ENCODE data around the gene DPF3.

Gene DPF3

GRCh38 chr14:72825486-72825885 is 68.4 kb downstream of the DPF3 start:
- TF ChIP-seq ZNF274 (IDR thresholded peaks at IDR 0.05; ENCODE audit: low read depth, low read length) = no peak
- no peak for TF ChIP-seq SUZ12 (IDR thresholded peaks at IDR 0.05; ENCODE audit: extremely low read depth, insufficient read depth, insufficient read length)
- TF ChIP-seq YY1 (IDR thresholded peaks at IDR 0.05; ENCODE audit: insufficient read depth, insufficient read length) = no peak
- no peaks in the 10 kb centered on the region for H3K36me3 ChIP-seq (ENCODE audit: insufficient read depth, insufficient read length, low read length)
- no peaks in the 10 kb centered on the region for H3K9me3 ChIP-seq (ENCODE audit: insufficient read depth, low read length)
- DNase-seq (ENCODE audit: low read depth, low spot score) = no peak
- no peaks in the 10 kb centered on the region for H3K4me1 ChIP-seq (ENCODE audit: insufficient read depth, insufficient read length)
- H3K9ac ChIP-seq (ENCODE audit: insufficient read length, low read depth) = no peak overlapping the region
- H3K27me3 ChIP-seq (ENCODE audit: insufficient read depth, insufficient read length) = no peaks in the 10 kb centered on the region
- no peak overlapping the region for H3K4me3 ChIP-seq (ENCODE audit: insufficient read length, low read depth)

GRCh38 chr14:72824051-72824450 is 69.8 kb downstream of the DPF3 start:
- Histone ChIP-seq H3K27me3 (ENCODE audit: insufficient read depth, insufficient read length) (no peaks in the 10 kb centered on the region), H3K9ac (ENCODE audit: insufficient read length, low read depth) (no peak overlapping the region), H3K36me3 (ENCODE audit: insufficient read depth, insufficient read length, low read length) (no peaks in the 10 kb centered on the region), H3K4me3 (ENCODE audit: insufficient read length, low read depth) (no peak overlapping the region), H3K4me1 (ENCODE audit: insufficient read depth, insufficient read length) (no peaks in the 10 kb centered on the region), H3K9me3 (ENCODE audit: insufficient read depth, low read length) (peaks cover 3% of the 10 kb centered on the region)
- DNase-seq (ENCODE audit: low read depth, low spot score) = no peak
- TF ChIP-seq ZNF274 (IDR thresholded peaks at IDR 0.05; ENCODE audit: low read depth, low read length) = no peak
- no peak for TF ChIP-seq SUZ12 (IDR thresholded peaks at IDR 0.05; ENCODE audit: extremely low read depth, insufficient read depth, insufficient read length)
- no peak for TF ChIP-seq YY1 (IDR thresholded peaks at IDR 0.05; ENCODE audit: insufficient read depth, insufficient read length)

- no peak for TF ChIP-seq YY1 (IDR thresholded peaks at IDR 0.05; ENCODE audit: insufficient read depth, insufficient read length)
- TF ChIP-seq SUZ12 (IDR thresholded peaks at IDR 0.05; ENCODE audit: extremely low read depth, insufficient read depth, insufficient read length) = no peak
- no peak for TF ChIP-seq ZNF274 (IDR thresholded peaks at IDR 0.05; ENCODE audit: low read depth, low read length)
- H3K27me3 ChIP-seq (ENCODE audit: insufficient read depth, insufficient read length) = no peaks in the 10 kb centered on the region
- no peak overlapping the region for H3K9ac ChIP-seq (ENCODE audit: insufficient read length, low read depth)
- no peaks in the 10 kb centered on the region for H3K36me3 ChIP-seq (ENCODE audit: insufficient read depth, insufficient read length, low read length)
- peaks cover 11% of the 10 kb centered on the region for H3K9me3 ChIP-seq (ENCODE audit: insufficient read depth, low read length)
- DNase-seq (ENCODE audit: low read depth, low spot score) = no peak
- H3K4me3 ChIP-seq (ENCODE audit: insufficient read length, low read depth) = no peak overlapping the region
- H3K4me1 ChIP-seq (ENCODE audit: insufficient read depth, insufficient read length) = no peaks in the 10 kb centered on the region
Measured at GRCh38 chr14:72822946-72823611, 70.8 kb downstream of the DPF3 start.

- no peaks in the 10 kb centered on the region for H3K36me3 ChIP-seq (ENCODE audit: insufficient read depth, insufficient read length, low read length)
- no peaks in the 10 kb centered on the region for H3K27me3 ChIP-seq (ENCODE audit: insufficient read depth, insufficient read length)
- no peak for DNase-seq (ENCODE audit: low read depth, low spot score)
- TF ChIP-seq SUZ12 (IDR thresholded peaks at IDR 0.05; ENCODE audit: extremely low read depth, insufficient read depth, insufficient read length) (no peak), YY1 (IDR thresholded peaks at IDR 0.05; ENCODE audit: insufficient read depth, insufficient read length) (no peak), ZNF274 (IDR thresholded peaks at IDR 0.05; ENCODE audit: low read depth, low read length) (no peak)
- H3K4me1 ChIP-seq (ENCODE audit: insufficient read depth, insufficient read length) = no peaks in the 10 kb centered on the region
- no peak overlapping the region for H3K9ac ChIP-seq (ENCODE audit: insufficient read length, low read depth)
- H3K4me3 ChIP-seq (ENCODE audit: insufficient read length, low read depth) = no peak overlapping the region
- H3K9me3 ChIP-seq (ENCODE audit: insufficient read depth, low read length) = peaks cover 11% of the 10 kb centered on the region
Measured at GRCh38 chr14:72818998-72819397, 74.9 kb downstream of the DPF3 start.

GRCh38 chr14:72816287-72816686 is 77.6 kb downstream of the DPF3 start:
- no peaks in the 10 kb centered on the region for H3K4me1 ChIP-seq (ENCODE audit: insufficient read depth, insufficient read length)
- H3K4me3 ChIP-seq (ENCODE audit: insufficient read length, low read depth) = no peak overlapping the region
- no peak overlapping the region for H3K9ac ChIP-seq (ENCODE audit: insufficient read length, low read depth)
- H3K27me3 ChIP-seq (ENCODE audit: insufficient read depth, insufficient read length) = no peaks in the 10 kb centered on the region
- peaks cover 11% of the 10 kb centered on the region for H3K9me3 ChIP-seq (ENCODE audit: insufficient read depth, low read length)
- no peak for TF ChIP-seq ZNF274 (IDR thresholded peaks at IDR 0.05; ENCODE audit: low read depth, low read length)
- no peak for TF ChIP-seq SUZ12 (IDR thresholded peaks at IDR 0.05; ENCODE audit: extremely low read depth, insufficient read depth, insufficient read length)
- TF ChIP-seq YY1 (IDR thresholded peaks at IDR 0.05; ENCODE audit: insufficient read depth, insufficient read length) = no peak
- DNase-seq (ENCODE audit: low read depth, low spot score) = no peak
- no peaks in the 10 kb centered on the region for H3K36me3 ChIP-seq (ENCODE audit: insufficient read depth, insufficient read length, low read length)

GRCh38 chr14:72815430-72815829 is 78.5 kb downstream of the DPF3 start:
- Histone ChIP-seq H3K36me3 (ENCODE audit: insufficient read depth, insufficient read length, low read length) (no peaks in the 10 kb centered on the region), H3K4me3 (ENCODE audit: insufficient read length, low read depth) (no peak overlapping the region), H3K9ac (ENCODE audit: insufficient read length, low read depth) (no peak overlapping the region), H3K4me1 (ENCODE audit: insufficient read depth, insufficient read length) (no peaks in the 10 kb centered on the region), H3K9me3 (ENCODE audit: insufficient read depth, low read length) (peaks cover 11% of the 10 kb centered on the region), H3K27me3 (ENCODE audit: insufficient read depth, insufficient read length) (no peaks in the 10 kb centered on the region)
- DNase-seq (ENCODE audit: low read depth, low spot score) = no peak
- TF ChIP-seq YY1 (IDR thresholded peaks at IDR 0.05; ENCODE audit: insufficient read depth, insufficient read length) (no peak), ZNF274 (IDR thresholded peaks at IDR 0.05; ENCODE audit: low read depth, low read length) (no peak), SUZ12 (IDR thresholded peaks at IDR 0.05; ENCODE audit: extremely low read depth, insufficient read depth, insufficient read length) (no peak)

DNA sequence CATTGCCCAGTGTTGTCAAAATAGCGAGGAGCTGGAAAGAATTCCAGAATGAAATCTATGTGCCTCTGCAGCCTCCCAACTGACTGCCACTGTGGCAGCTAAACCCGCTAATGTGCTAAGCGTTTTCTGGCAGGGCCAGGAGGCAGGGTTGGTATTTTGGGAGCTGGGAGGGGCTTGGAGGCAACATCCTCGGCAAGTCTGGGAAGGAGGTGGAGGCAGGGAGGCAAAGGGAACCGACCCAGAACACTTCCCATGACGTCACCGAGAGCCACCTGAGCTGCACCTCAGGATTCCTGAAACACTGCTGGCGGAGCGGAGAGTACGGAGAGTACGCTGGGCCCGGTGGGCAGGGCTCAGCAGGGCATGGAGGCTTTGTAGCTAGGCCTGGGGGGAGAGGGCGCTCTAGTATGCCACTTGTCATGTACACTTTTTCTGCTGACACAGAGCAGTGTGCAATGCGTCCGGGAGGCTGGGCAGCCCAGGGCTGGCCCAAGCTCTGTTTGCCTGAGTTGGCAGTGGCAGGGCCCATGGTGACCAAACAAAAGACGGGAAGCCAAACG is 81.5 kb downstream of the DPF3 start:
- Histone ChIP-seq H3K4me3 (ENCODE audit: insufficient read length, low read depth) (no peak overlapping the region), H3K9ac (ENCODE audit: insufficient read length, low read depth) (no peak overlapping the region), H3K36me3 (ENCODE audit: insufficient read depth, insufficient read length, low read length) (no peaks in the 10 kb centered on the region), H3K27me3 (ENCODE audit: insufficient read depth, insufficient read length) (no peaks in the 10 kb centered on the region), H3K4me1 (ENCODE audit: insufficient read depth, insufficient read length) (no peaks in the 10 kb centered on the region), H3K9me3 (ENCODE audit: insufficient read depth, low read length) (no peaks in the 10 kb centered on the region)
- no peak for DNase-seq (ENCODE audit: low read depth, low spot score)
- TF ChIP-seq SUZ12 (IDR thresholded peaks at IDR 0.05; ENCODE audit: extremely low read depth, insufficient read depth, insufficient read length) (no peak), ZNF274 (IDR thresholded peaks at IDR 0.05; ENCODE audit: low read depth, low read length) (no peak), YY1 (IDR thresholded peaks at IDR 0.05; ENCODE audit: insufficient read depth, insufficient read length) (no peak)
